Measurements from ENCODE around the gene KIF3C.

GRCh38 chr2:26009567-26009963 lies 27.3 kb upstream of the KIF3C start:
- TF ChIP-seq POLR2A (IDR thresholded peaks at IDR 0.05) (no peak), CTCF (IDR thresholded peaks at IDR 0.05) (no peak)

All from thyroid gland (tissue), 4 donors.